ENCODE results near the gene EFCAB11. TPM values are rescaled to one million over a fixed set of nuclear protein-coding genes. Genes with fewer than 3 reads are reported as not detected.

The EFCAB11 gene
- total RNA-seq, 1 donor from 2014 or later = 3.6 TPM

DNA sequence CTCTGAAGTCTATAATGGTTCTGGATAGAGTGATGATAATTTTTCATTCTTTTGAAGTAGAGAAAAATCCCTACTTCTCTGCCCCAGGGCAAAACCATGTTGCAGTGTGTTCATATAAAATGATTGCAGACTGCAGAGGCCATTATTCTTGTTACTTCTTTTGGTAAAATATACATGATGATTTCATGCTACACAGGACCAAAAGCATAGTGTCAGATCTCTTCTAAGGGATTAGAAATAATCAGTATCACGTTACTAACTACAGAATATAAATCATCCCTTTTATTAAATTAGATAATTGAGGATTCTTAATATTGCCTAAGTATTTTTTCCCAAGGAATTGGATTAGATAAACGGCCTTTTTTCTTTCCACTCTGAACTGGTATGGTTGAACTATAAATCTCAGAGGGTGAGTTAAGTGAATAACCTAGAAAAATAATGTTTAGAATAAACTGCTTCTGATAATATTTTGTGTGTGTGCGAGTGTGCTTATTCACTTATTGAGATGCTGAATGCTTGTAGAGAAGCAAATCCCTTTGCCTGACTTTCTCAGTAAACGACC, 156.2 kb downstream of the EFCAB11 start:
- intact Hi-C loops (cut with micrococcal nuclease) = no loop called here
- DNase-seq (no peak), ATAC-seq (no peak)

DNA sequence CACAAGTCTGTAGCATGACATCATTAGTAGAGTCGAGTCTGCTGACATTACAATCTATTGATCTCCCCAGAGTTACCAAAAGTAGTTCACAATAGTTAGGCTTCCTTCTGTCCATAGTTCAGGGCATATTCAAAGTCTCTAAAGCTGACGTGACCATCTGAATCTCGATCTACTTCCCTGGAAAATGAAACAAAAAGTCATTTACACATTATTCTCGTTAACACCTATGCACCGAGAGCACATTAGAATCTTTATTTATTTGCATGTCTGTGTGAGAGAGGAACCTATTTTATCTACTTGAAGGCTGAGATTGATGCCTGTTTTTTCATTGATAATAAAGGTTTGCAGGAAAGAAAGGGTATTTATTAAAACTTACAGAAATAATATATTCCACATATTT, 157.4 kb downstream of the EFCAB11 start:
- ATAC-seq (no peak), DNase-seq (no peak)
- intact Hi-C loops (cut with micrococcal nuclease) = no loop called here

DNA sequence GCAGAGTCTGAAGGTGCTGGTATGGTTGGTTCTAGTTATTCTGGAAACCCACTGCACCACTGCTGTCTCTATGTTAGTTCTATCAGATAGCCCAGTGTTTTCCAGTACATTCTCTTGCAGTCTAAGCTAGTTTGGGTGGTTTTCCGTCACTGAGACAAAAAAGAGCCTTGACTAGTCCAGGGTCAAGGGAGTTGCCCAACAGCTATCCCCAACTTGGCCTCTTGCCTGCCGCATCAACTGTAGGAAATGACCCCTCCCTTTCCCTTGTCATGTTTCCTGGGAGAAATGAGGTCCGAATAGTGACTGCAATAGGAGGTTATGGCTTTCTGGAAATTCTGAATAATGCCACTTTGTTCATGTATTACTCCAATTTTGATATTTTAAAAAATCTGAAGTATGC, 160.4 kb downstream of the EFCAB11 start:
- peak; percentile 72 for DNase-seq
- ATAC-seq = peak; percentile 70
- intact Hi-C loops (cut with micrococcal nuclease) = no loop called here

DNA sequence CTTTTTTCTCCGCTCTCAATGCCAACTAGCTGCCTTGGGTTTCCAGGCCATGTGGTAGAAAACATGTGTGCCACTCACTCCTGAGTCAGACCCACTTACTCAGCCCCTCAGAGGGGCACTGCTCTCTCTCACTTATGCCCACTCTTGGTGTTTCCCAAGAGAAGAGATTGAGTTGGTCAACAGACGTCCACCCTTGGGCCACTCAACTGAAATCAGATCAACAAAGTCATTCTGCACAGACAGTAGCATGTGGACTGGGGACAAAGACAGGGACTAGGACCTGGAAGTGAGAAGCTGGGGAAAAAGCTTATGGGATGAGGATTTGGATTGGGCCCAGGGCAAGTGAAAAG, 161.2 kb downstream of the EFCAB11 start:
- DNase-seq (no peak), ATAC-seq (no peak)
- intact Hi-C loops (cut with micrococcal nuclease) = no loop called here

DNA sequence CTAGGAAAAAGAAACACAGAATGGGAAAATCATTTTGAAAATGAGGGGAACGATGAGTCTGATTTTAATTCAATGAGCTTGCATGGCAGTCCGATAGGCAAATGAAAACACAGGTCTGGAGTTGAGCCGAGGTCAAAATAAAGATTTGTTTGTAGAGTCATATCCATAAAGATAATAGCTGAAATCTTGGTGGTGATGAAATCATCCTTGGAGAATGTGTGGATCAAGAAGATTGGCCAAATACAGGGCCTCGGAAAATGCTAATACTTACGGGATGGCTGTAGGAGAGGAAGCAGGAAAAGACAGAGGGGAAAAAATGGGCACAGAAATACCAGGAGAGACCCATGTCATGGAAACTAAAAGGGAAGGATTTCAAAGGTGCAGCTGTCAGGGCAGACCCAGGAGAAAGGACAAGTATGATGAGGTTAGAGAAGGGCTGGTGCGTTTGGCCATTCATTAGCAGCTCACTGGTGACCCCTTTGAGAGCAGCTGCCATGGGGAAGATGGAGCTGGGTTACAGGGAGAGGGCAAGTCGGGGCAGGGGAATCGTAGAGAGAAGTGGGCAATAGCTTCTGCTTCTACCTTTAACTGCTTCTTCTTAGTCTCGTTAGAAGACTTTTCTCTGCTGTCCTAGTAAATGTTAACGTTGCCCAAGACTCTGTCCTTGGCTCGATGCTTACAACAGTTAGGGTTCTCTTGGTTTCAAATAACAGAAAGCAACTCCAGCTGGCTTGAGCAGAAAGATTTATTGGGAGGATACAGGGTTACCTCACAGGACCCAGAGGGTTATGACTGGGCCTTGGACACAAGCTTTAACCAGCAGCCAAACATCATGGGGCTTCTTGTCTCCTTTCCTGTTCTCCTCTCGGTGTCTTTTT, 161.8 kb downstream of the EFCAB11 start:
- intact Hi-C loops (cut with micrococcal nuclease) = no loop called here
- DNase-seq = no peak
- ATAC-seq = peak; percentile 95

DNA sequence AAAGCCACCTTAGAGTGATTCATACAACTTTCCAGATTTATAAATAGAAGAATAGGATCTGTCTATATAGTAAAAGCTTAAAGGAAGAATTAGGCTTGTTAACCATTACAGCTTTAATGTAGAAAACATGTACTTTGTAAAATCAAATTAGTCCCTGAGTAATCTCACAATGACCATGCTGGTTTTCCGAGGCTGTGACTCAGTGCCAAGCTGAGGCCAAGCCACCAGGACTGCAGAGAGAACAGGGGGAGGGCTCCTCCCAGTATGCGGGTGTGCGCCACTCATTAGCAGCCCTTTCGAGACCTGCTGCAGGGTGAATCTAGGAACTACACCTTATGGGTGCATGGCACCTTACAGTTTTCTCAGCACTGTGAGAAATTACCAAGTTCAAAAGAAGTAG, 167.0 kb downstream of the EFCAB11 start:
- ATAC-seq = no peak
- no peak for DNase-seq
- intact Hi-C loops (cut with micrococcal nuclease) = no loop called here

DNA sequence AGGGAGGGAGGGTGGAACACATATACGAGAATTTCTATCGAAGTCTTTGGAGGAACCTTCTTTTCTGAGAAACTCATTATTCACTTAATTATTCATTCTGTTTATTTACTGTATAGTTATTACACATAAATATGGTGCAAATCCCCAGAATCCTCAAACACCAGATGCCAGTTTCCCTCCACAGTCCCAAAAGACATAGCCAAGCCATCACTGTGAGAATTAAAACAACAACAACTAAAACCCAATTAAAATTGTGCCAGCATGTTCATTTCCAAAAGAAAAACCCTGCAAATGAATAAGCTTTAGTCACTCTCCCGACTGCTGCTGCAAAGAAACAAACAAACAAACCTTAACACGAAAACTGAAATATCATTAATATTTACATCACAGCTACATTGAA, 173.5 kb downstream of the EFCAB11 start:
- intact Hi-C loops (cut with micrococcal nuclease) = no loop called here
- no peak for ATAC-seq
- DNase-seq = no peak

DNA sequence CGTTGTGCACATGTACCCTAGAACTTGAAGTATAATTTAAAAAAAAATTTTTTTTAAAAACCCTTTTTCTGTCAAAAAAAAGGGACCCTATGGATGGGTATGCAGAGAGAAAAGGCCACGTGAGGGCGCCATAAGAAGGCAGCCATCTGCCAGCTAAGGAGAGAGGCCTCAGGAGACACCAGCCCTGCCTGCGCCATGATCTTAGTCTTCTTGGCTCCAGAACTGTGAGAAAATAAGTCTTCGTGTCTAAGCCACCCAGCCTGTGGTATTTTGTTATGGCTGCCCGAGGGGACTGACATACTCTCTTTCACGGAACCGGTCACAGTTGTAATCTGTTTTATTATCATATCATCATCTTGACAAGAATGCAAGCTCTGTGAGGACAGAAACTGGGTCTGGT, 174.8 kb downstream of the EFCAB11 start:
- intact Hi-C loops (cut with micrococcal nuclease) = no loop called here
- ATAC-seq = no peak

DNA sequence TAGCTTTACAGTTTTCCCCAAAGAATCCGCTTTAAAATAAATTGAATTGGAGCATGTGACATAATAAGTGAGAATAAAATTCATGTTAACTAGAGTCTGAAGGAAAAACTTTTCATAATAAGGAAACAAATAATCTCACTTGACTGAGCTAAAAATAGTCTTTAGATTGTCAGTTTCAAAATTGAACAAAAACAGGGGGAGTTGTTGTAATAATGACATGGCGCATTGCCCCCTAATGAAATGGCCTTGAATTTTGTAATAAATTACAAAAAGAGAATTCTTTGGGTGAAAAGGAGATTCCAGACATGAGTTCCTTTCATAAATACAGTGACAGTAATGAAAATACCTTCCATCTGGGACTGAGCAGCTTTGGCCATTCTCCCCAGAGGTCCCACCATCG, 178.6 kb downstream of the EFCAB11 start:
- intact Hi-C loops (cut with micrococcal nuclease) = no loop called here
- ATAC-seq (no peak), DNase-seq (no peak)

More for the DNA sequence above, 174.8 kb downstream of the EFCAB11 start:
- DNase-seq = no peak

- ATAC-seq = no peak
- intact Hi-C loops (cut with micrococcal nuclease) = no loop called here
- no peak for DNase-seq
Observed at GRCh38 chr14:89775151-89775550, 179.4 kb downstream of the EFCAB11 start.

DNA sequence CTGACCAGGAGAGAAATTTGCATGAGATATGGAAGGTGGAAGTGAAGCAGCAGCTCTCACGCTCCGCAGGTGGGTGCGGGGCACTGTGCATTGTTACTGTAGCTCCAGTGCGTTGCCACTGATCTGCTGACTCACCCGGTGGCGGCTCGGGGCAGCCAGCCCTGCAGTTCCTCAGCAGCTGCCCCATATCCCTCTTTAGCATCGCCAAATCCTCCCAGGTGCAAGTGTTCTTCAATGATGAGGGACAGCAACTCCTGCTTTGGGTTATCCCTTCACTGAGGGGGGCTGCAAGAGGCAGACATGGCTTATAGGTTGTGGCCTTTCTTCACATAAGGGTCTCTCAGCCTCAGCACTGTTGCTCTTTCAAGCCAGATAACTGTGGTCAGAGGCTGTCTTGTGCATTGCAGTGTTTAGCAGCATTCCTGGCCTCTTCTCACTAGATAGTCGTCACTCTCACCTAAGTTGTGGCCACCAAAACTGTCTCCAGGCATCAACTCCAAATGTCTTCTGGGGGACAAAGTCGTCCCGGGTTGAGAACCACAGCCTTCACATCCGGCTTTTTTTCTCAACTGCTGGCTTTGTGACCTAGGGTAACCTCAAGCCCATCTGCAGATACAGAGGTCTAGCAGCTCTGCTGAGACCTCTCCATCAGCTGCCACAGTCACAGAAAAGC, 180.8 kb downstream of the EFCAB11 start:
- intact Hi-C loops (cut with micrococcal nuclease) = no loop called here
- DNase-seq (peak; percentile 53), ATAC-seq (peak; percentile 62)

DNA sequence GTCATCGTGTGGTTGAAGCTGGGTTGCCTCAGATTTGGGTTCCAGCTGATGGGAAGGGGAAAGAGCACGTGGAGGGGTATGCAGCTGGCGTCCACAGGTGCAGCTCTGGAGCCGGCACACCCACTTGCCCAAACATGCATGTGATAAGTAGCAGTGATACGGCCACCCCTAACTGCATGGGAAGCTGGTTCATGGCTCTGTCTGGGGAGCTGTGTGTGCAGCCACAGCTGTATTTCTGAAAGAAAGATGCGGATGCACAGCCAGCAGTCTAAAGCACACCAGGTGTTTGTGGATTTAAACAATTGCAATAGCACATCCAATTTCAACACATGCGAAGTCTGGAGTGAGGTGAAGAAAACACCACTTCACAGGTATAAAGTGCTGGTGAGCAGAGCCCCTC, 181.4 kb downstream of the EFCAB11 start:
- intact Hi-C loops (cut with micrococcal nuclease) = no loop called here
- no peak for ATAC-seq
- no peak for DNase-seq

- intact Hi-C loops (cut with micrococcal nuclease) = no loop called here
- ATAC-seq (no peak), DNase-seq (no peak)
Observed at GRCh38 chr14:89771251-89771650, 183.3 kb downstream of the EFCAB11 start.

GRCh38 chr14:89767861-89768268, 186.7 kb downstream of the EFCAB11 start:
- DNase-seq (no peak), ATAC-seq (peak; percentile 54)
- intact Hi-C loops (cut with micrococcal nuclease) = no loop called here

DNA sequence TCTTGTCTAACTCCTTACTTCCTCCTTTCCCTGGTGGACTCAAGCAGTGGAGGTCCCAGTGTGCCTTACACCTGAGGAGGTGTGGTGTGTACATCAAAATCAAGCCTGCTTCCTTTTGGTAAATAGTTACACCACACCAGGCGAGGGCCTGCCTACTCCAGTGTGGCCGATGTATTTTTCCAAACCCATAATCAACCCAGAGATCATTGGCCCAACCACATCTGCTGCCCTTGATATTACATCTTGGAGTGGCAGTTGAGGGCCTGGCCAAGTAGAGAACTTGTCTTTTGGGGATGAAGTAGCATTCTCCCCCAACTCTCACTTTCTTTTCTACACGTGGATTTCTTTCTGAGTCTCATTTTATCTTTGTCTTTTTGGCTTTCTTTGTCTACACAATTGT, 187.4 kb downstream of the EFCAB11 start:
- no peak for ATAC-seq
- intact Hi-C loops (cut with micrococcal nuclease) = no loop called here
- no peak for DNase-seq

DNA sequence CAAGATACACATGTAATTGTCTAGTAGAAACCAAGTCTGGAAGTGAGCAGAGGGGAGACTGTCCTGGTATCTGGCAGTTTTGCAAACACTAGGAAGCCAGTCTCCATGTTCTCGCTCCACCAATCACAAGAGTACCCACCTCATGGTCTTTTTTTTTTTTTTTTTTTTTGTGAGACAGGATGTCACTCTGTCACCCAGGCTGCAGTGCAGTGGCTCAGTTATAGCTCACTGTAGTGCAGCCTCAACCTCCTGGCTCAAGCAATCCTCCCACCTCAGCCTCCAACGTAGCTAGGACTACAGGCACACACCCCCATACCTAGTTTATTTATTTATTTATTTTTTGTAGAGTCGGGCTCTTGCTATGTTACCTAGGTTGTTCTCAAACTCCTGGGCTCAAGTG, 189.2 kb downstream of the EFCAB11 start:
- intact Hi-C loops (cut with micrococcal nuclease) = no loop called here
- no peak for DNase-seq
- ATAC-seq = no peak

DNA sequence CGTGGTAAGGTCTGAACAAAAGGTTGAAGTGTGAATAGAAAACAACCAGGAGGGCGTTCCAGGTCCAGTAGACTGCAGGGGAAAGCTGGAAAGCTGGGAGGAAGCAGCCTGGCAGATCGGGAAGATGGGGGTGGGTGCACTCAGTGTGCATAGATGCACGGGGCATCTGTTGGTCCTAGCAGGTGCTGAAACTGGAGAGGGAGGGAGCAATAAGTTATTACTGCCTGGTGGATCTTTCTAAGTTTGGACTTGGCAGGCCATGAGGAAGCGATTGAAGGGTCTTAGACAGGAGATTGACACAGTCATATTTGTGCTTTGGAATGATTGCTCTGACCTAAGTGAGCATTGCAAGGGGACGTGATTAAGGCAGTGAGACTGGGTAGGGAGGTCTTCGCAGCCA, 194.4 kb downstream of the EFCAB11 start:
- ATAC-seq = no peak
- intact Hi-C loops (cut with micrococcal nuclease) = no loop called here

GRCh38 chr14:89757313-89757939, 197.1 kb downstream of the EFCAB11 start:
- no peak for DNase-seq
- no peak for ATAC-seq
- intact Hi-C loops (cut with micrococcal nuclease) = no loop called here

More for the DNA sequence above, 194.4 kb downstream of the EFCAB11 start:
- no peak for DNase-seq

DNA sequence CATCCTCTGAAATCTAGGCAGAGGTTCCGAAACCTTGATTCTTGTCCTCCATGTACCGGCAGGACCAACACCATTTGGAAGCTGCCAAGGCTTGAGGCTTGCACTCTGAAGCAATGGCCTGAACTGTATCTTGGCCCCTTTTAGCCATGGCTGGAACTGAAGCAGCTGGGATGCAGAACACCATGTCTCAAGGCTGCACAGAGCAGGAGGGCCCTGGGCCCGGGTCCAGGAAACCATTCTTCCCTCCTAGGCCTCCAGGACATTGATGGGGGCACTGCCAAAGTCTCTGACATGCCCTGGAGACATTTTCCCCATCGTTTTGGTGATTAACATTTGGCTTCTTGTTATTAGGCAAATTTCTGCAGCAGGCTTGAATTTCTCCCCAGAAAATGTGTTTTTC, 198.7 kb downstream of the EFCAB11 start:
- intact Hi-C loops (cut with micrococcal nuclease) = no loop called here
- DNase-seq (peak; percentile 84), ATAC-seq (peak; percentile 97)

DNA sequence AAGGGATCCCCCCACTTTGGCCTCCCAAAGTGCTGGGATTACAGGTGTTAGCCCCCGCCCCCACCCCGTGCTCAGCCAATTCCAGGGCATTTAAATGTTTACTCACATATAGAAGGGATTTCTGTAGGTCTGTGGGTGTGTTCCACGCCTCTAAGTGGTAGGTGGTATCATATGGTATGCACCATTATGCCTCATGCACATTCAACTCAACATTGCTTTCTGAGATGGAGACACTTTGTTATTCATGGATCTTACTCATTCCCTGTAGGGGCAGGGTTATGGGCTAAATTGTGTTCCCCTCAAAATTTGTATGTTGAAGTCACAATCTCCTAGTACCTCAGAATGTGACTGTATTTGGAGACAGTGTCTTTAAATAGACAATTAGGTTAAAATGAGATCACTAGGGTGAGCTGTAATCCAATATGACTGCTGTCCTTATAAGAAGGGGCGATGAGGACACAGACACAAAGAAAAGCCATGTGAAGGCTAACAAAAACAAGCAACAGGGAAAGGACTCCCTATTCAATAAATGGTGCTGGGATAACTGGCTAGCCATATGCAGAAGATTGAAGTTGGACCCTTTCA, 200.6 kb downstream of the EFCAB11 start:
- DNase-seq = no peak
- intact Hi-C loops (cut with micrococcal nuclease) = no loop called here
- no peak for ATAC-seq
